SU-DHL-6 (cell line): ENCODE results near the gene PPP2R3C.

Experiments used
- CTCF ChIP-seq: fragments of 200-600 bp; sonication (generic); IDR thresholded peaks from one replicate; pipeline ENCODE4 v1.5.1; 2017; ENCODE audit warnings: antibody characterized with exemption, mild to moderate bottlenecking, low read length, moderate library complexity; ENCODE audit not compliant: insufficient read depth, poor library complexity, severe bottlenecking
- EZH2phosphoT487 ChIP-seq: fragments of 200-600 bp; sonication (generic), shearing (Covaris generic); conservative IDR thresholded peaks from 2 replicates; pipeline ENCODE4 v1.6.1; 2018; ENCODE audit warnings: mild to moderate bottlenecking, antibody characterized with exemption, low read length, moderate library complexity, mixed read lengths

GRCh38 chr14:35112641-35113040, 9.1 kb downstream of the PPP2R3C start:
- TF ChIP-seq CTCF, result no peak
- TF ChIP-seq EZH2phosphoT487, result no peak
